A673 (cell line): ENCODE measurements around the gene HS3ST3A1. TPM values are rescaled to one million over a fixed set of nuclear protein-coding genes. Genes with fewer than 3 reads are reported as not detected.

Source experiments
- BruUV-seq: library from RNA; stranded (reverse); fragments of 400-500 nt; replicated peaks from 2 replicates; lab custom pipeline; 2021; lab: Mats Ljungman, UMichigan
- CTCF ChIA-PET: fragments of 300-600 bp; sonication (Branson Sonifier 250); formaldehyde crosslinking; loops from one replicate; lab custom pipeline; 2022; ENCODE audit warnings: antibody characterized with exemption; lab: Charles Lee
- POLR2A ChIA-PET: fragments of 300-600 bp; sonication (Branson Sonifier 250); formaldehyde crosslinking; loops from one replicate; lab custom pipeline; 2022; ENCODE audit warnings: antibody characterized with exemption; ENCODE audit not compliant: low non-redundant PET; lab: Charles Lee
- DNase-seq: peaks from one replicate; pipeline ENCODE4 v3.0.0-alpha.2; 2015; ENCODE audit warnings: low spot score
- H3K27ac ChIP-seq: fragments of 200-600 bp; sonication (generic); 2 replicates; pipeline ENCODE4 v1.5.1; 2016; ENCODE audit warnings: mixed run types, low read depth, mild to moderate bottlenecking, mixed read lengths, antibody characterized with exemption, low read length; ENCODE audit not compliant: poor library complexity, severe bottlenecking
- H3K27me3 ChIP-seq: fragments of 200-600 bp; sonication (generic); replicated peaks from 2 replicates; pipeline ENCODE4 v1.6.1; 2017; ENCODE audit warnings: mixed run types, low read depth, mild to moderate bottlenecking, mixed read lengths, antibody characterized with exemption, low read length; ENCODE audit not compliant: insufficient read depth, poor library complexity
- H3K36me3 ChIP-seq: fragments of 200-600 bp; sonication (generic); 2 replicates; pipeline ENCODE4 v1.6.1; 2016; ENCODE audit warnings: mixed run types, mild to moderate bottlenecking, mixed read lengths, antibody characterized with exemption, low read length; ENCODE audit not compliant: insufficient read depth, poor library complexity, severe bottlenecking
- H3K4me1 ChIP-seq: fragments of 200-600 bp; sonication (generic); 2 replicates; pipeline ENCODE4 v1.6.1; 2017; ENCODE audit warnings: mixed run types, mild to moderate bottlenecking, mixed read lengths, antibody characterized with exemption, low read length; ENCODE audit not compliant: insufficient read depth, poor library complexity, severe bottlenecking
- H3K4me3 ChIP-seq: fragments of 200-600 bp; sonication (generic); 2 replicates; pipeline ENCODE4 v1.5.1; 2016; ENCODE audit warnings: low read depth, mixed run types, mild to moderate bottlenecking, mixed read lengths, low read length; ENCODE audit not compliant: poor library complexity, severe bottlenecking
- H3K9me3 ChIP-seq: fragments of 200-600 bp; sonication (generic); 2 replicates; pipeline ENCODE4 v1.6.1; 2016; ENCODE audit warnings: mixed run types, low read depth, mild to moderate bottlenecking, mixed read lengths, antibody characterized with exemption, low read length; ENCODE audit not compliant: poor library complexity, severe bottlenecking
- EZH2 ChIP-seq: fragments of 200-600 bp; sonication (generic); IDR thresholded peaks from 2 replicates; pipeline ENCODE4 v1.6.1; 2017; ENCODE audit warnings: borderline replicate concordance, low read depth, mild to moderate bottlenecking, mixed read lengths, antibody characterized with exemption, low read length; ENCODE audit not compliant: poor library complexity, severe bottlenecking
- intact Hi-C: fragments of 100-400 bp; cut with micrococcal nuclease; formaldehyde crosslinking; loops from one replicate; pipeline ENCODE4 v1.10.0; 2022; ENCODE audit not compliant: unreplicated experiment
- total RNA-seq: library from RNA; stranded (reverse); gene quantifications from 2 replicates; pipeline ENCODE4 v1.2.3, GENCODE V29; 2021
- TF ChIP-seq, protein P1 (sequence below): fragments of 300-800, 200-600 bp; sonication (generic); conservative IDR thresholded peaks from 2 replicates; pipeline ENCODE4 v1.5.1; 2017; ENCODE audit warnings: low read depth, mild to moderate bottlenecking, antibody characterized with exemption, low read length, moderate library complexity, mixed read lengths

HS3ST3A1 gene
- total RNA-seq, 1 experiment from 2014 or later = not detected

DNA sequence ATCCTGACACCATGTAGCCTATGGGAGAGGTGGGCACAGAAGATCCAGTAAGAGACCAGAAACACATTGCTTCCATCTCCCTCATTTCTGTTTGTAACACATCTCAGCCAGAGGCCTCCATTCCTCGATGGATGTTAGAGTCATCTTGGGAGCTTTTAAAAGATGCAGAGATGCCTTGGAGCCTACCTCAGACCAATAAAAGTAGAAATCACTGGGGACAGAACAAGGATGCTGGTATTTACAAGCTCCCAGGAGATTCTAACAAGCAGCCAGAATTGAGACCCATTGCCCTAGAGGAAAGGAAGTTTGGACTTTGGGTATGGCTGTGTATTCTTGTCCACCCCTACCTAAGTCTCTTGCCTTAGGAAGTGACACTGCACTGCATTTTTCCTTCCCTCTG is 40.8 kb downstream of the HS3ST3A1 start:
- intact Hi-C loops = no loop called here
- no TSS peak for BruUV-seq
- DNase-seq = no peak
- ChIA-PET POLR2A (no interaction called here), CTCF (no interaction called here)
- H3K9me3 ChIP-seq = no peaks in the 10 kb centered on the region
- no peaks in the 10 kb centered on the region for H3K36me3 ChIP-seq
- no peaks in the 10 kb centered on the region for H3K27me3 ChIP-seq
- TF ChIP-seq, protein P1, sequence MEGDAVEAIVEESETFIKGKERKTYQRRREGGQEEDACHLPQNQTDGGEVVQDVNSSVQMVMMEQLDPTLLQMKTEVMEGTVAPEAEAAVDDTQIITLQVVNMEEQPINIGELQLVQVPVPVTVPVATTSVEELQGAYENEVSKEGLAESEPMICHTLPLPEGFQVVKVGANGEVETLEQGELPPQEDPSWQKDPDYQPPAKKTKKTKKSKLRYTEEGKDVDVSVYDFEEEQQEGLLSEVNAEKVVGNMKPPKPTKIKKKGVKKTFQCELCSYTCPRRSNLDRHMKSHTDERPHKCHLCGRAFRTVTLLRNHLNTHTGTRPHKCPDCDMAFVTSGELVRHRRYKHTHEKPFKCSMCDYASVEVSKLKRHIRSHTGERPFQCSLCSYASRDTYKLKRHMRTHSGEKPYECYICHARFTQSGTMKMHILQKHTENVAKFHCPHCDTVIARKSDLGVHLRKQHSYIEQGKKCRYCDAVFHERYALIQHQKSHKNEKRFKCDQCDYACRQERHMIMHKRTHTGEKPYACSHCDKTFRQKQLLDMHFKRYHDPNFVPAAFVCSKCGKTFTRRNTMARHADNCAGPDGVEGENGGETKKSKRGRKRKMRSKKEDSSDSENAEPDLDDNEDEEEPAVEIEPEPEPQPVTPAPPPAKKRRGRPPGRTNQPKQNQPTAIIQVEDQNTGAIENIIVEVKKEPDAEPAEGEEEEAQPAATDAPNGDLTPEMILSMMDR = no peak
- TF ChIP-seq EZH2 = no peak
- H3K4me1 ChIP-seq = no peaks in the 10 kb centered on the region
- no peak overlapping the region for H3K4me3 ChIP-seq
- no peak overlapping the region for H3K27ac ChIP-seq

DNA sequence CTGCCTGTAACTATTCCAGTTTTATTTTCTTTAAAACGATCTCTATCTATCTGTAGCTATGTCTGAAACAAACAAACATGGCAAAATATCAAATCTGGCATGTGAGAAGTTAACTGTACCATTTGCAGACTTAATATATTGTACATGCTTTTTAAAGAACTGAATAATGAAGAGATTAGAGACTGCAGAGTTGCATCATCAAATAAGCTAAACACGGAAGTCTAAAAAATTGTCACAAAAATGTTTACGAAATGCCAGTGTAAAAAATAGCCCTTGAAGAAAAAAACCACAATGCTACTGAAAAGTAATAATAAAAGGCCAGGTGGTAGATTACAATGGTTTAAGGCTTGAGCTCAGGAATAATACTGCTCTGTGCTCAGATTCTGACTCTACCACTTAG is 43.1 kb downstream of the HS3ST3A1 start:
- Histone ChIP-seq H3K27ac (no peak overlapping the region), H3K36me3 (no peaks in the 10 kb centered on the region), H3K4me3 (no peak overlapping the region), H3K4me1 (no peaks in the 10 kb centered on the region), H3K9me3 (peaks cover 10% of the 10 kb centered on the region), H3K27me3 (no peaks in the 10 kb centered on the region)
- CTCF ChIA-PET = no interaction called here
- no peak for DNase-seq
- no peak for TF ChIP-seq EZH2
- TF ChIP-seq, protein P1 = no peak
- no TSS peak for BruUV-seq
- POLR2A ChIA-PET = interaction anchor here (0.7 kb wide), 1 partner anchor 1366 kb away, joined by 3 read pairs; no protein-coding TSS in a partner anchor
- intact Hi-C loops = no loop called here

DNA sequence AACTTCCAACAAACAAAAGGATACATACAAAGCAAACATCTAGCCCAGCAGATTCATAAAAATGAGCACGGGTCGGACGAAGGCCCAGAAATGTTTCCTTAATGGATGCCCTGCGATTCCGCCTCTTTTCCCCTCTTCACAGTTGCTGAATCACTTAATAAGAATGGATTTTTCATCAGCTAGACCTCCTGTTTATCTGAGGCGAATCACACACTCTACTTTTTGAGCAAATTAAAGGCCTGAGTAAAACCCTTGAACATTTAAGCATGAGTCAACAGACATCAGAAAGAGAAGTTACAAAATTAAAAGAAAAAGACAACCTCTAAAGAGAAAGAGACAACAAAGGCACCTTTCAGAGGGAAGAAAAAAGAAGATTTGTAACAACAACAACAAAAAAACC is 44.7 kb downstream of the HS3ST3A1 start:
- Histone ChIP-seq H3K4me3 (no peak overlapping the region), H3K9me3 (peaks cover 10% of the 10 kb centered on the region), H3K4me1 (no peaks in the 10 kb centered on the region), H3K27ac (no peak overlapping the region), H3K27me3 (no peaks in the 10 kb centered on the region), H3K36me3 (no peaks in the 10 kb centered on the region)
- TF ChIP-seq EZH2 = no peak
- TF ChIP-seq, protein P1 = no peak
- intact Hi-C loops = no loop called here
- POLR2A ChIA-PET = no interaction called here
- CTCF ChIA-PET = no interaction called here
- no TSS peak for BruUV-seq
- DNase-seq = no peak
